Measurements from ENCODE around the gene UBE2J2.

DNA sequence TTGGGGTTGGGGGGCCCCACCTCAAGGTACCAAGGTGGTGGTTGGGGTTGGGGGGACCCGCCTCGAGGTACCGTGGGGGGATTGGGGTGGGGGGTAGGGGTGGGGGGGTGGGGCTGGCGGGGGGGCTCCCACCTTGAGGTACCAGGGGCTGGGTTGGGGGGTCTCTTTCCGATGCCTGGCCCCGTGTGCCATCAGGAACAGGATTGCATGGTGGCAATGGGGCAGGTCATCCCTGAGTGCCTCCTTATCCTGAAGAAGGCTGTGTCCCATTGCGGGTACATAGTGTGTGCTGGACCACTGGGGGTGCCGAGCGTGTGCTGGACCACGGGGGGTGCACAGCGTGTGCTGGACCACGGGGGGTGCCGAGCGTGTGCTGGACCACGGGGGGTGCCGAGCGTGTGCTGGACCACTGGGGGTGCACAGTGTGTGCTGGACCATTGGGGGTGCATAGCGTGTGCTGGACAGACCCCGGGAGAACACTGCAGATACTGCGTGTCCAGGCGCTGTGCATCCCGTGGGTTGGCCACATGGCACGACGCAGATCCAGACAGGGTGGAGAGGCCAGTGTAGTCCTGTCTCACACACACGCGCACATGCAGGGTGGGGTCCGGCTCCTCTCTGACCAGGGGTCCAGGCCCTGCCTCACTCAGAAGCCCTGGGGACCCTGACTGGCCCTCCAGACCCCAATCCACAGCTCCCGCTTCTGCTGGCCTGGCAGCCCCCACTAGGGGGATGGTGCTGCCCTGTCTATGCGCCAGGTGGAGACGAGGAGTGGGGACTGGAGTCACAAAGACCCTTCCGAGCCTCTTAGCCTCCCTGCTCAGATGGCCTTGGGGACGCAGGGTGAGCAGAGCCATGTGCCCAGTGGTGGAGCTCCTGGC, 10.8 kb upstream of the UBE2J2 start:
- TF ChIP-seq POLR2A (IDR thresholded peaks at IDR 0.05; ENCODE audit: low read depth, low read length) (no peak), CEBPB (IDR thresholded peaks at IDR 0.05; ENCODE audit: low read depth, low read length) (no peak), FOS (IDR thresholded peaks at IDR 0.05; ENCODE audit: low read depth, low read length) (no peak), RFX5 (IDR thresholded peaks at IDR 0.05; ENCODE audit: low read depth, low read length) (no peak)
- TF ChIP-seq, protein P1, sequence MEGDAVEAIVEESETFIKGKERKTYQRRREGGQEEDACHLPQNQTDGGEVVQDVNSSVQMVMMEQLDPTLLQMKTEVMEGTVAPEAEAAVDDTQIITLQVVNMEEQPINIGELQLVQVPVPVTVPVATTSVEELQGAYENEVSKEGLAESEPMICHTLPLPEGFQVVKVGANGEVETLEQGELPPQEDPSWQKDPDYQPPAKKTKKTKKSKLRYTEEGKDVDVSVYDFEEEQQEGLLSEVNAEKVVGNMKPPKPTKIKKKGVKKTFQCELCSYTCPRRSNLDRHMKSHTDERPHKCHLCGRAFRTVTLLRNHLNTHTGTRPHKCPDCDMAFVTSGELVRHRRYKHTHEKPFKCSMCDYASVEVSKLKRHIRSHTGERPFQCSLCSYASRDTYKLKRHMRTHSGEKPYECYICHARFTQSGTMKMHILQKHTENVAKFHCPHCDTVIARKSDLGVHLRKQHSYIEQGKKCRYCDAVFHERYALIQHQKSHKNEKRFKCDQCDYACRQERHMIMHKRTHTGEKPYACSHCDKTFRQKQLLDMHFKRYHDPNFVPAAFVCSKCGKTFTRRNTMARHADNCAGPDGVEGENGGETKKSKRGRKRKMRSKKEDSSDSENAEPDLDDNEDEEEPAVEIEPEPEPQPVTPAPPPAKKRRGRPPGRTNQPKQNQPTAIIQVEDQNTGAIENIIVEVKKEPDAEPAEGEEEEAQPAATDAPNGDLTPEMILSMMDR (conservative IDR thresholded peaks at IDR 0.05; ENCODE audit: low read depth, low read length) = no peak
- TF ChIP-seq, protein P2, sequence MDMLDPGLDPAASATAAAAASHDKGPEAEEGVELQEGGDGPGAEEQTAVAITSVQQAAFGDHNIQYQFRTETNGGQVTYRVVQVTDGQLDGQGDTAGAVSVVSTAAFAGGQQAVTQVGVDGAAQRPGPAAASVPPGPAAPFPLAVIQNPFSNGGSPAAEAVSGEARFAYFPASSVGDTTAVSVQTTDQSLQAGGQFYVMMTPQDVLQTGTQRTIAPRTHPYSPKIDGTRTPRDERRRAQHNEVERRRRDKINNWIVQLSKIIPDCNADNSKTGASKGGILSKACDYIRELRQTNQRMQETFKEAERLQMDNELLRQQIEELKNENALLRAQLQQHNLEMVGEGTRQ (IDR thresholded peaks at IDR 0.05; ENCODE audit: low read depth, low read length) = no peak
- TF ChIP-seq, protein P3, sequence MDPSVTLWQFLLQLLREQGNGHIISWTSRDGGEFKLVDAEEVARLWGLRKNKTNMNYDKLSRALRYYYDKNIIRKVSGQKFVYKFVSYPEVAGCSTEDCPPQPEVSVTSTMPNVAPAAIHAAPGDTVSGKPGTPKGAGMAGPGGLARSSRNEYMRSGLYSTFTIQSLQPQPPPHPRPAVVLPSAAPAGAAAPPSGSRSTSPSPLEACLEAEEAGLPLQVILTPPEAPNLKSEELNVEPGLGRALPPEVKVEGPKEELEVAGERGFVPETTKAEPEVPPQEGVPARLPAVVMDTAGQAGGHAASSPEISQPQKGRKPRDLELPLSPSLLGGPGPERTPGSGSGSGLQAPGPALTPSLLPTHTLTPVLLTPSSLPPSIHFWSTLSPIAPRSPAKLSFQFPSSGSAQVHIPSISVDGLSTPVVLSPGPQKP (IDR thresholded peaks at IDR 0.05; ENCODE audit: borderline replicate concordance, low read depth, low read length) = no peak

Data from IMR-90 (cell line).